T-cell (primary cell): ENCODE measurements around the gene FHIT. TPM values are rescaled to one million over a fixed set of nuclear protein-coding genes. Genes with fewer than 3 reads are reported as not detected.

Source experiments
- ATAC-seq, 4 experiments: fragments of 200-7000 bp in 3 of 4; fragments of 150-1000 bp in 1 of 4; cut with Tn5 transposase; replicated peaks in 1 of 4; 1 replicate in 3 of 4; 2 replicates in 1 of 4; pipeline ENCODE4 v1.10.0; 2021; ENCODE audit warnings: moderate library complexity in 3 of 4, mild to moderate bottlenecking in 2 of 4, moderate number of reproducible peaks in 1 of 4
- CTCF ChIA-PET, 2 donors: fragments of 300-600 bp; sonication (Branson Sonifier 250); formaldehyde crosslinking; loops; one replicate each; lab custom pipeline; 2022; ENCODE audit warnings: antibody characterized with exemption in 2 of 2; lab: Charles Lee
- POLR2A ChIA-PET, 2 donors: fragments of 300-600 bp; sonication (Branson Sonifier 250); formaldehyde crosslinking; loops; one replicate each; lab custom pipeline; 2022; ENCODE audit warnings: antibody characterized with exemption in 2 of 2; lab: Charles Lee
- DNase-seq, 35 experiments: peaks; one replicate each; pipeline versions ENCODE4 v3.0.0 to v3.0.0-alpha.2; 2013 to 2023
- H3K27ac ChIP-seq: one replicate; pipeline ENCODE4 v1.5.1; 2013; ENCODE audit warnings: low read length
- H3K27me3 ChIP-seq, 2 experiments: replicated peaks in 1 of 2; 1 replicate in 1 of 2; 2 replicates in 1 of 2; pipeline versions ENCODE4 v1.6.1 to v1.7.0; 2013; ENCODE audit warnings: low read length in 1 of 2, mixed read lengths in 1 of 2; ENCODE audit not compliant: control insufficient read depth in 2 of 2, insufficient read depth in 2 of 2; ENCODE audit errors: extremely low read depth in 1 of 2
- H3K36me3 ChIP-seq, 2 donors: 1 replicate in 1 of 2; 2 replicates in 1 of 2; pipeline versions ENCODE4 v1.6.1 to v1.7.0; 2013; ENCODE audit warnings: low read length in 1 of 2; ENCODE audit not compliant: control insufficient read depth in 2 of 2, insufficient read depth in 1 of 2; ENCODE audit errors: extremely low read depth in 1 of 2
- H3K4me1 ChIP-seq, 2 experiments: 1 replicate in 1 of 2; 2 replicates in 1 of 2; pipeline versions ENCODE4 v1.6.1 to v1.7.0; 2013; ENCODE audit warnings: low read length in 2 of 2, mixed read lengths in 1 of 2; ENCODE audit not compliant: insufficient read depth in 2 of 2, control insufficient read depth in 1 of 2; ENCODE audit errors: extremely low read depth in 1 of 2
- H3K4me3 ChIP-seq, 2 donors: 1 replicate in 1 of 2; 2 replicates in 1 of 2; pipeline versions ENCODE4 v1.5.1 to v1.7.0; 2013; ENCODE audit warnings: mild to moderate bottlenecking in 2 of 2, low read length in 1 of 2, moderate library complexity in 1 of 2; ENCODE audit not compliant: control insufficient read depth in 1 of 2; ENCODE audit errors: extremely low read depth in 1 of 2
- H3K9me3 ChIP-seq: 2 replicates; pipeline ENCODE4 v1.7.0; 2013
- H3K27ac Mint-ChIP-seq, 2 donors: one replicate each; pipeline ENCODE4 v1.8.0; 2020 to 2021; ENCODE audit warnings: mild to moderate bottlenecking in 2 of 2, mixed read lengths in 2 of 2
- H3K27me3 Mint-ChIP-seq, 2 donors: one replicate each; pipeline ENCODE4 v1.8.0; 2021 to 2022; ENCODE audit warnings: mixed read lengths in 2 of 2
- H3K36me3 Mint-ChIP-seq: one replicate; pipeline ENCODE4 v1.8.0; 2021; ENCODE audit warnings: mixed read lengths
- H3K4me1 Mint-ChIP-seq, 3 donors: one replicate each; pipeline ENCODE4 v1.8.0; 2020 to 2022; ENCODE audit warnings: mixed read lengths in 3 of 3, mild to moderate bottlenecking in 1 of 3
- H3K4me3 Mint-ChIP-seq, 3 donors: one replicate each; pipeline ENCODE4 v1.8.0; 2020 to 2022; ENCODE audit warnings: mild to moderate bottlenecking in 3 of 3, mixed read lengths in 3 of 3, moderate library complexity in 3 of 3
- H3K9me3 Mint-ChIP-seq, 3 donors: one replicate each; pipeline ENCODE4 v1.8.0; 2020 to 2022; ENCODE audit warnings: mixed read lengths in 3 of 3
- WGBS: methylation state at CpG from one replicate; pipeline ENCODE4 v1.1.5; 2013; ENCODE audit warnings: missing lambda C conversion rate; ENCODE audit not compliant: insufficient coverage; 5-methylcytosine and 5-hydroxymethylcytosine counted together
- total RNA-seq, 35 experiments: library from RNA in 6 of 35; stranded (reverse) in 6 of 35; fragments of 120-200 nt in 1 of 35; gene quantifications; one replicate each; pipeline versions ENCODE4 v1.2.1 to v1.2.4 and lab custom pipeline; 2013 to 2026

Gene FHIT
- total RNA-seq, 5 donors from 2014 or later (not counting 1 experiment from before 2014, with no cell fraction given), result 33.1 to 197 (median 78.3) TPM

- no peak for DNase-seq
- Histone ChIP-seq H3K27ac (no peak overlapping the region), H3K36me3 (no peaks in the 10 kb centered on the region), H3K27me3 (no peaks in the 10 kb centered on the region), H3K9me3 (no peaks in the 10 kb centered on the region), H3K4me1 (no peaks in the 10 kb centered on the region), H3K4me3 (no peak overlapping the region)
- no CpG with 5 or more reads among the region's 2 CpGs for WGBS
- H3K27me3 Mint-ChIP-seq, result no peaks in the 10 kb centered on the region
- H3K9me3 Mint-ChIP-seq, result peaks cover 4 to 20% (median 9%) of the 10 kb centered on the region in 3 donors
- no peak for ATAC-seq
- no peak overlapping the region for H3K27ac Mint-ChIP-seq
- ChIA-PET POLR2A (no interaction called here), CTCF (no interaction called here)
- H3K4me1 Mint-ChIP-seq, result no peaks in the 10 kb centered on the region
- peaks cover 9% of the 10 kb centered on the region for H3K36me3 Mint-ChIP-seq
- H3K4me3 Mint-ChIP-seq, result no peak overlapping the region
Observed at GRCh38 chr3:61118830-61119229, 132.4 kb downstream of the FHIT start.

GRCh38 chr3:61117045-61117898 lies 134.0 kb downstream of the FHIT start:
- Mint-ChIP-seq H3K4me1 (peaks cover 0 to 3% (median 0%) of the 10 kb centered on the region in 3 donors), H3K36me3 (peaks cover 9% of the 10 kb centered on the region), H3K9me3 (peaks cover 0 to 15% (median 8%) of the 10 kb centered on the region in 3 donors), H3K27me3 (no peaks in the 10 kb centered on the region), H3K4me3 (no peak overlapping the region), H3K27ac (no peak overlapping the region)
- Histone ChIP-seq H3K36me3 (no peaks in the 10 kb centered on the region), H3K27me3 (no peaks in the 10 kb centered on the region), H3K27ac (no peak overlapping the region), H3K9me3 (no peaks in the 10 kb centered on the region), H3K4me1 (peaks cover 0 to 4% of the 10 kb centered on the region in 2 experiments), H3K4me3 (no peak overlapping the region)
- CTCF ChIA-PET, result no interaction called here
- DNase-seq (no peak), ATAC-seq (no peak)
- WGBS, result no CpG with 5 or more reads among the region's 7 CpGs
- POLR2A ChIA-PET, result no interaction called here

DNA sequence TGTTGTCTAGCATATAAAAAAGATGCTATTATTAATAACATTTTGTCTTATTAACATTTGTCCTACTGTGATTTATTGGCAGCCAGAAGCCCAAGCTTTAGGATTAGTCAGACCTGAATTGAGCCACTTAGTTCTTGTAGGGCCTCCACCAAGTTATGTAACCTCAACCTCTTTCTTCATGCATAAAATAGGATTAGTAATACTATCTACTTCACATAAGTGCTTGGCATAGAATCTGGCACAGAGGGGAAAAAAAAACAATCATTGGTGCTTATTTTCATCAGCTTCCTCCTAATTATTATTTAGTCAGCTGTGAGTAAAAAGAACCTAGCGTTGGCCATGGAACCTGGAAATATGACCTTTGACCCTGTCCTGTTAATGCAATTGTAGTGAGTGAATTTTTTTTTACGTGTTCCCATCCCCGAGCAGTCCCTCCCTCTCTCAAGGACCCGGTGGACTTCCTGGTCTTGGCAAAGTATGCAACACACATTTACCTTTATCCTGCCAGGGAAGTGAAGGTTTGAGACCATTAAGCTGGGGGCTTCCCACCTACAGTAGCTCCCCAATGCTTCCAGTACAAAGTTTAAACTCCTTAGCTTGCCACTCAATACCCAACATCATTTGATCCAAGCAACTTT lies 136.8 kb downstream of the FHIT start:
- no peak for ATAC-seq
- WGBS, result 100% methylated on average over 1 of the region's 4 CpGs
- peaks cover 0 to 24% of the 10 kb centered on the region in 2 experiments for H3K4me1 ChIP-seq

DNA sequence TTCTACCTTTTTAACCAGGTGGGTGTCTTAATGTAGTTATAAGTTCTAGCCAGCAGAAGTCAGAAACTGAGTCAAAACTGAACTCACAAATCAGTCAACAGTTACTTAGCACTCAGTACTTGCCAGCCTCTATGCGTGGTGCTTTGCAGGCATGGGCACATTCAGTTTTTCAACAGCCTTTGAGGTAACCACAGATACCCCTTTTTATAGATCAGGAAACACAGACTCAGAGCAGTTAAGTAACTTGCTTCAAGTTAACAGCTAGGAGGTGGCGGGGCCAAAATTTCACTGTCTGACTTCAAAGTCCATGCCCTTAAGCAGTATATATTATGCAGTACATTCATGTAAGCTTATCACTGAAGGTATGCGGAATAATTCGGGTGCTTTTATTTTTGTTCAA lies 139.4 kb downstream of the FHIT start:
- Histone ChIP-seq H3K36me3 (no peaks in the 10 kb centered on the region), H3K27me3 (no peaks in the 10 kb centered on the region), H3K4me1 (peaks cover 0 to 24% of the 10 kb centered on the region in 2 experiments), H3K9me3 (no peaks in the 10 kb centered on the region), H3K4me3 (no peak overlapping the region), H3K27ac (no peak overlapping the region)
- WGBS, result 20% methylated on average over 1 of the region's 4 CpGs
- H3K4me1 Mint-ChIP-seq, result peaks cover 10 to 20% (median 17%) of the 10 kb centered on the region in 3 donors
- H3K27ac Mint-ChIP-seq, result no peak overlapping the region
- no peak overlapping the region for H3K4me3 Mint-ChIP-seq
- peaks cover 0 to 3% of the 10 kb centered on the region in 2 donors for H3K27me3 Mint-ChIP-seq
- ATAC-seq (no peak), DNase-seq (no peak)
- peaks cover 0 to 5% (median 3%) of the 10 kb centered on the region in 3 donors for H3K9me3 Mint-ChIP-seq
- H3K36me3 Mint-ChIP-seq, result no peaks in the 10 kb centered on the region
- POLR2A ChIA-PET, result interaction anchor here in 1 of 2 donors (0.6 kb wide), 1 partner anchor 13 kb away, joined by 3 read pairs; no protein-coding TSS in a partner anchor
- CTCF ChIA-PET, result no interaction called here

More for the DNA sequence above, 136.8 kb downstream of the FHIT start:
- Histone ChIP-seq H3K9me3 (no peaks in the 10 kb centered on the region), H3K27ac (no peak overlapping the region), H3K36me3 (no peaks in the 10 kb centered on the region), H3K4me3 (no peak overlapping the region), H3K27me3 (no peaks in the 10 kb centered on the region)
- ChIA-PET POLR2A (no interaction called here), CTCF (no interaction called here)
- Mint-ChIP-seq H3K36me3 (no peaks in the 10 kb centered on the region), H3K27ac (no peak overlapping the region), H3K27me3 (no peaks in the 10 kb centered on the region), H3K9me3 (peaks cover 0 to 2% (median 0%) of the 10 kb centered on the region in 3 donors), H3K4me3 (no peak overlapping the region), H3K4me1 (peaks cover 10 to 20% (median 17%) of the 10 kb centered on the region in 3 donors)
- no peak for DNase-seq

GRCh38 chr3:61110576-61110975 lies 140.7 kb downstream of the FHIT start:
- Mint-ChIP-seq H3K4me3 (no peak overlapping the region), H3K27ac (no peak overlapping the region), H3K36me3 (no peaks in the 10 kb centered on the region), H3K9me3 (peaks cover 3 to 5% (median 4%) of the 10 kb centered on the region in 3 donors), H3K27me3 (peaks cover 0 to 3% of the 10 kb centered on the region in 2 donors), H3K4me1 (peaks cover 10 to 20% (median 17%) of the 10 kb centered on the region in 3 donors)
- Histone ChIP-seq H3K4me1 (peaks cover 0 to 24% of the 10 kb centered on the region in 2 experiments), H3K36me3 (no peaks in the 10 kb centered on the region), H3K9me3 (no peaks in the 10 kb centered on the region), H3K27ac (no peak overlapping the region), H3K27me3 (no peaks in the 10 kb centered on the region), H3K4me3 (no peak overlapping the region)
- DNase-seq (no peak), ATAC-seq (peak in 1 of 4 experiments; percentile 29)
- POLR2A ChIA-PET, result no interaction called here
- CTCF ChIA-PET, result interaction anchor here in 1 of 2 donors (0.6 kb wide), 1 partner anchor 35 kb away, joined by 3 read pairs; no protein-coding TSS in a partner anchor
- no CpG with 5 or more reads among the region's 2 CpGs for WGBS

- ChIA-PET CTCF (no interaction called here), POLR2A (no interaction called here)
- peaks cover 10 to 20% (median 17%) of the 10 kb centered on the region in 3 donors for H3K4me1 Mint-ChIP-seq
- no peak overlapping the region for H3K4me3 Mint-ChIP-seq
- peaks cover 4% of the 10 kb centered on the region for H3K36me3 Mint-ChIP-seq
- H3K9me3 Mint-ChIP-seq, result peaks cover 3 to 18% (median 17%) of the 10 kb centered on the region in 3 donors
- Histone ChIP-seq H3K9me3 (no peaks in the 10 kb centered on the region), H3K27me3 (no peaks in the 10 kb centered on the region), H3K4me1 (peaks cover 0 to 22% of the 10 kb centered on the region in 2 experiments), H3K36me3 (no peaks in the 10 kb centered on the region), H3K27ac (no peak overlapping the region), H3K4me3 (no peak overlapping the region)
- H3K27ac Mint-ChIP-seq, result no peak overlapping the region
- WGBS, result no CpG with 5 or more reads among the region's 1 CpG
- DNase-seq, result no peak
- no peak for ATAC-seq
- H3K27me3 Mint-ChIP-seq, result peaks cover 0 to 3% of the 10 kb centered on the region in 2 donors
Observed at GRCh38 chr3:61108247-61109019, 142.8 kb downstream of the FHIT start.
